Lower leg skin (tissue), 4 donors: ENCODE measurements around the gene LRP1B. TPM values are rescaled to one million over a fixed set of nuclear protein-coding genes. Genes with fewer than 3 reads are reported as not detected.
"Not testable (repeated sequence)": the region's sequence is repeated elsewhere in the genome, so short reads cannot be mapped to it uniquely, and the experiment has no call there.

ENCODE experiments used
- DNase-seq, 2 donors: peaks; one replicate each; pipeline ENCODE4 v3.0.0-alpha.2; 2019; ENCODE audit warnings: low spot score in 2 of 2
- H3K4me3 ChIP-seq: fragments of 200-600 bp; sonication (generic); 2 replicates; pipeline ENCODE4 v1.5.1; 2017; ENCODE audit warnings: mild to moderate bottlenecking, low read depth; ENCODE audit not compliant: poor library complexity, severe bottlenecking
- POLR2A ChIP-seq, 2 donors: fragments of 450-650 bp; IDR thresholded peaks; one replicate each; pipeline ENCODE4 v1.6.1; 2016 to 2017; ENCODE audit warnings: antibody characterized with exemption in 2 of 2, mild to moderate bottlenecking in 1 of 2, moderate library complexity in 1 of 2
- WGBS, 2 donors: methylation state at CpG; one replicate each; pipeline ENCODE4 v1.1.5; 2018; 5-methylcytosine and 5-hydroxymethylcytosine counted together
- intact Hi-C: fragments of 100-400 bp; cut with DNase I; formaldehyde crosslinking; loops from one replicate; pipeline ENCODE4 v1.15.0; 2023; ENCODE audit warnings: low total_unique reads
- total RNA-seq, 4 donors: library from RNA; depleted of rRNA; stranded (reverse); fragments of >200 nt; gene quantifications; one replicate each; pipeline ENCODE4 v1.1.0, GENCODE V29; 2016
- TF ChIP-seq, protein P1 (sequence below), 3 donors: fragments of 450-650 bp; IDR thresholded peaks; one replicate each; pipeline ENCODE4 v1.5.1; 2016; ENCODE audit warnings: antibody characterized with exemption in 3 of 3, mild to moderate bottlenecking in 3 of 3, moderate library complexity in 2 of 3

LRP1B gene
- total RNA-seq, 4 donors from 2014 or later = 0.80 to 1.6 (median 1.0) TPM

DNA sequence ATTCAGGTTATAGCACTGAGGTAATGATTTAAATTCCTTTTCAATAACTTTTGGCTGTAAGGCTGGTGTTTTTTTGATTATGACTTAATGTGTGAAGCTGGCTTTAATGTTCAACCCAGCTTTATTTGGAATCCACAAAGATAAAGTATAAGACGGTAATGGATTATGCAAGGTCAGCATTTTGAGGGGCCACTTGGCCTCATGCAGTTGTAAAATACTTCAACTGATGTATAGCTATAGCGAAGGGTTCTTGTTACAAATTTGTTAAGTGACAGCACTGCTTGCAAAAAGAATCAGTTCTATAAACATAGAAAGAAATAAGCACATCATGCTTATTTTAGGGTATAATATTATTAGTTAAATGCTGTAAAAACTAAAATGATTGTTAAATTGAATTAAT lies 36.6 kb downstream of the LRP1B start:
- no peak for DNase-seq
- WGBS, 2 donors = 78 to 80% methylated on average over 2 of the region's 2 CpGs
- H3K4me3 ChIP-seq = no peak overlapping the region
- no peak for TF ChIP-seq POLR2A (IDR thresholded peaks at IDR 0.05)
- TF ChIP-seq, protein P1, sequence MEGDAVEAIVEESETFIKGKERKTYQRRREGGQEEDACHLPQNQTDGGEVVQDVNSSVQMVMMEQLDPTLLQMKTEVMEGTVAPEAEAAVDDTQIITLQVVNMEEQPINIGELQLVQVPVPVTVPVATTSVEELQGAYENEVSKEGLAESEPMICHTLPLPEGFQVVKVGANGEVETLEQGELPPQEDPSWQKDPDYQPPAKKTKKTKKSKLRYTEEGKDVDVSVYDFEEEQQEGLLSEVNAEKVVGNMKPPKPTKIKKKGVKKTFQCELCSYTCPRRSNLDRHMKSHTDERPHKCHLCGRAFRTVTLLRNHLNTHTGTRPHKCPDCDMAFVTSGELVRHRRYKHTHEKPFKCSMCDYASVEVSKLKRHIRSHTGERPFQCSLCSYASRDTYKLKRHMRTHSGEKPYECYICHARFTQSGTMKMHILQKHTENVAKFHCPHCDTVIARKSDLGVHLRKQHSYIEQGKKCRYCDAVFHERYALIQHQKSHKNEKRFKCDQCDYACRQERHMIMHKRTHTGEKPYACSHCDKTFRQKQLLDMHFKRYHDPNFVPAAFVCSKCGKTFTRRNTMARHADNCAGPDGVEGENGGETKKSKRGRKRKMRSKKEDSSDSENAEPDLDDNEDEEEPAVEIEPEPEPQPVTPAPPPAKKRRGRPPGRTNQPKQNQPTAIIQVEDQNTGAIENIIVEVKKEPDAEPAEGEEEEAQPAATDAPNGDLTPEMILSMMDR (IDR thresholded peaks at IDR 0.05) = no peak
- intact Hi-C loops = no loop called here

GRCh38 chr2:142088058-142088568 lies 42.7 kb downstream of the LRP1B start:
- no peak overlapping the region for H3K4me3 ChIP-seq
- intact Hi-C loops = no loop called here
- WGBS, 2 donors = 92 to 99% methylated on average over 2 of the region's 2 CpGs
- no peak for TF ChIP-seq POLR2A (IDR thresholded peaks at IDR 0.05)
- TF ChIP-seq, protein P1 (IDR thresholded peaks at IDR 0.05) = no peak
- DNase-seq = no peak

GRCh38 chr2:142087585-142087984 lies 43.2 kb downstream of the LRP1B start:
- intact Hi-C loops, H3K4me3 ChIP-seq, DNase-seq: not testable (repeated sequence)
- 70 to 82% methylated on average over 2 of the region's 2 CpGs for WGBS, 2 donors

- TF ChIP-seq, protein P1 (IDR thresholded peaks at IDR 0.05) = no peak
- no peak for TF ChIP-seq POLR2A (IDR thresholded peaks at IDR 0.05)
- WGBS, 2 donors = 73 to 82% methylated on average over 3 of the region's 3 CpGs
- intact Hi-C loops = no loop called here
- DNase-seq = no peak
- H3K4me3 ChIP-seq = no peak overlapping the region
These were observed 48.4 kb downstream of the LRP1B start for GRCh38 chr2:142082368-142082767.

- no peak for TF ChIP-seq POLR2A (IDR thresholded peaks at IDR 0.05)
- TF ChIP-seq, protein P1 (IDR thresholded peaks at IDR 0.05) = no peak
- no peak for DNase-seq
- no peak overlapping the region for H3K4me3 ChIP-seq
- 50 to 53% methylated on average over 2 of the region's 2 CpGs for WGBS, 2 donors
- intact Hi-C loops = no loop called here
These were observed 54.5 kb downstream of the LRP1B start for GRCh38 chr2:142076317-142076716.

DNA sequence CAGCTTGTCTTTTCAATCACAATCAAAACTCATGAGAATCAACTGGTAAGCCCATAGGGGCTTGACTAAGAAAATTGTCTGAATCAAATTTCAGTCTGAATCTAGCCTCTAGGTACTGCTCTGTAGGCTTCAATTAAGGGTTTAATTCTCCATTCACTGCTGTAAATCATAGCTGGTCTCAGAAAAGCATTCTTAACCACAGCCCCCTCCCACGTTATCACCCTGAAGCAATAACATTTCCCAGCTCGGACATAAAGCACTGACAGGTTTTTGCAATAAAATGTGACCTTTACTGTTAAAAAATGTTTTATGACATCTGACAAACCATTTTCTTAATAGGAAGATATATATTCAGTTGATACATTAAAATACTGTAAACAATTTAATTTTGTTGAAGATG lies 55.0 kb downstream of the LRP1B start:
- 46% methylated on average over 2 of the region's 2 CpGs for WGBS, 2 donors
- intact Hi-C loops = no loop called here
- TF ChIP-seq, protein P1 (IDR thresholded peaks at IDR 0.05) = no peak
- no peak for TF ChIP-seq POLR2A (IDR thresholded peaks at IDR 0.05)
- H3K4me3 ChIP-seq = no peak overlapping the region
- no peak for DNase-seq
